Globus pallidus (tissue), 1 donor: ENCODE measurements around the gene CNTN1.

Experiments
- DNase-seq: peaks from one replicate; pipeline ENCODE4 v3.0.0-alpha.2; 2015; ENCODE audit warnings: low spot score

CNTN1 gene

GRCh38 chr12:41120211-41120610 lies 428.0 kb downstream of the CNTN1 start:
- peak; percentile 38 for DNase-seq

- DNase-seq: no peak
Measured at GRCh38 chr12:41121374-41121773, 429.1 kb downstream of the CNTN1 start.
